ENCODE data around the gene ATG2B.

- TF ChIP-seq, protein P1, sequence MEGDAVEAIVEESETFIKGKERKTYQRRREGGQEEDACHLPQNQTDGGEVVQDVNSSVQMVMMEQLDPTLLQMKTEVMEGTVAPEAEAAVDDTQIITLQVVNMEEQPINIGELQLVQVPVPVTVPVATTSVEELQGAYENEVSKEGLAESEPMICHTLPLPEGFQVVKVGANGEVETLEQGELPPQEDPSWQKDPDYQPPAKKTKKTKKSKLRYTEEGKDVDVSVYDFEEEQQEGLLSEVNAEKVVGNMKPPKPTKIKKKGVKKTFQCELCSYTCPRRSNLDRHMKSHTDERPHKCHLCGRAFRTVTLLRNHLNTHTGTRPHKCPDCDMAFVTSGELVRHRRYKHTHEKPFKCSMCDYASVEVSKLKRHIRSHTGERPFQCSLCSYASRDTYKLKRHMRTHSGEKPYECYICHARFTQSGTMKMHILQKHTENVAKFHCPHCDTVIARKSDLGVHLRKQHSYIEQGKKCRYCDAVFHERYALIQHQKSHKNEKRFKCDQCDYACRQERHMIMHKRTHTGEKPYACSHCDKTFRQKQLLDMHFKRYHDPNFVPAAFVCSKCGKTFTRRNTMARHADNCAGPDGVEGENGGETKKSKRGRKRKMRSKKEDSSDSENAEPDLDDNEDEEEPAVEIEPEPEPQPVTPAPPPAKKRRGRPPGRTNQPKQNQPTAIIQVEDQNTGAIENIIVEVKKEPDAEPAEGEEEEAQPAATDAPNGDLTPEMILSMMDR (IDR thresholded peaks at IDR 0.05) = no peak
- no peak for TF ChIP-seq POLR2A (IDR thresholded peaks at IDR 0.05)
Observed at GRCh38 chr14:96263347-96264199, 99.6 kb downstream of the ATG2B start.
